Epidermal melanocyte (primary cell): ENCODE data around the gene ALOX15.
"Not testable (repeated sequence)": the region's sequence is repeated elsewhere in the genome, so short reads cannot be mapped to it uniquely, and the experiment has no call there.

Experiments used
- DNase-seq: peaks from one replicate; pipeline ENCODE4 v3.0.0; 2011; ENCODE audit warnings: low spot score; ENCODE audit not compliant: insufficient read length

ALOX15 gene

DNA sequence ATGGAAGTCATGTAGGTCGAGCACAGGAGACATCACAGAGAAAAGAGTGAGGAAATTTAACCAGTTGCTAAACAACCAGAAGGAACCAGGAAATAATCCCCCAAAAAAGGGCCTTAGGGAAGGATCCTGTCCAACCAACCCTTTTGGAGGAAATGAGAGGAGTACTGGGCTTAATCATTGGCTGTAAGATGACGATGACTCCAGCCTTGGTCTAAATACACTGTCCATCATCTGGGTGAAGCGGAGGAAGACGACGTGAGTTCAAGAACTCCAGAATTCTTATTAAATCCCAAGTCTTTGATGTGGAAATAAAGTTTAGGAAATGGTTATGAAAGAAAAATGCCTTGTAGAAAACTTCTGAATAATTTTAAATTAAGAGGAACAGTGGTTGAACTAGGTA, 11.5 kb upstream of the ALOX15 start:
- DNase-seq = no peak

- no peak for DNase-seq
These were observed 7.3 kb upstream of the ALOX15 start for GRCh38 chr17:4648741-4649140.

GRCh38 chr17:4645642-4646041, 4.2 kb upstream of the ALOX15 start:
- DNase-seq = no peak

GRCh38 chr17:4643676-4644075, 2.2 kb upstream of the ALOX15 start:
- no peak for DNase-seq

DNA sequence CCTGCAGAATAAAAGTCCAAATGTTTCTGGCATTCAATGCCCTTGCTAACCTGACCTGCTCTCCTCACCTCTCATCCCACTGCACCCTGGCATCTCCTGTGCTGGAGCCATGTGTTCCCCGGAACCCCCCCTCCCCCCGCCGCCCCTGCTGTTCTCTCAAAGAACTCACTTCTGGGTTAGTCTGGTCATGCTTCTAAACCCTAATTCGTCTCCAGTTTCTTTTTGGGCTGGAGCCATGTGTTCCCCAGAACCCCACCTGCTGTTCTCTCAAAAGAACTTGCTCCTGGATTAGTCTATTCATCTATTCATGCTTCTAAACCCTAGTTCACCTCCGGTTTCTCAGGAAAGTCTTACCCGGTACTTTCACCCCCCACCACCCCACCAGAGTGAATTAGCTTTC, 808 bp upstream of the ALOX15 start:
- no peak for DNase-seq

- not testable (repeated sequence) for DNase-seq
These were observed 799 bp downstream of the ALOX15 start for GRCh38 chr17:4640569-4641188.

GRCh38 chr17:4639301-4640059, 2.0 kb downstream of the ALOX15 start:
- not testable (repeated sequence) for DNase-seq

- not testable (repeated sequence) for DNase-seq
These were observed 2.7 kb downstream of the ALOX15 start for GRCh38 chr17:4638766-4639165.

- DNase-seq = no peak
These were observed 4.9 kb downstream of the ALOX15 start for GRCh38 chr17:4636474-4637100.

DNA sequence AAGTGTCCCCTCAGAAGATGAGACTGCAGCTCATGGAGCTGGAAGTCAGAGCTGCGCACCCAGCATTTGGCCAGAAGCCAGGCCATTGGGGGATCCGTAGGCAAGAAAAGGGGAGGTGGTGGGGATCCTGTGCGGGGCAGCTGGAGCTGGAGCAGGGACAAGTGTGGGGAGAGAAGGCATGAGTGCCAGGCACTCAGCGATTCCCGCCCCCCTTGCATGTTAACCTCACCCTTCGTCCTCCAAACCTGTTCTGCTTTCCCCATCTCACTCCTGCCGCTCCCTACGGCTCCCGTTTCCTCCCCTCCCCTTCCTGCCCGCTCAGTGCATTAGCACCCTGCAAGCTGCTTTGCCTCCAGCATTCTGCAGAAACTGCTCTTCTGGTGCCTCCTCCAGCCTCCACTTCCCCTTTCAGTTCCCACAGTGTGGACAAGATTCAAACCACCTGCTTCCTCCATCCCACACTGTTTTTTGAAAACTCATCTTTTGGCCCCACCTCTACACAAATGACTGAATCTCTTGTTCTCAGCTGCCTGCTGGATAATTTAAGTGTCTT, 5.6 kb downstream of the ALOX15 start:
- DNase-seq = no peak

- no peak for DNase-seq
These were observed 6.5 kb downstream of the ALOX15 start for GRCh38 chr17:4634976-4635375.

- DNase-seq = no peak
These were observed 7.8 kb downstream of the ALOX15 start for GRCh38 chr17:4633643-4634042.

GRCh38 chr17:4632581-4632920, 8.9 kb downstream of the ALOX15 start:
- no peak for DNase-seq

- no peak for DNase-seq
These were observed 9.5 kb downstream of the ALOX15 start for GRCh38 chr17:4631836-4632580.

- DNase-seq = no peak
These were observed 10.0 kb downstream of the ALOX15 start for GRCh38 chr17:4631431-4631830.

DNA sequence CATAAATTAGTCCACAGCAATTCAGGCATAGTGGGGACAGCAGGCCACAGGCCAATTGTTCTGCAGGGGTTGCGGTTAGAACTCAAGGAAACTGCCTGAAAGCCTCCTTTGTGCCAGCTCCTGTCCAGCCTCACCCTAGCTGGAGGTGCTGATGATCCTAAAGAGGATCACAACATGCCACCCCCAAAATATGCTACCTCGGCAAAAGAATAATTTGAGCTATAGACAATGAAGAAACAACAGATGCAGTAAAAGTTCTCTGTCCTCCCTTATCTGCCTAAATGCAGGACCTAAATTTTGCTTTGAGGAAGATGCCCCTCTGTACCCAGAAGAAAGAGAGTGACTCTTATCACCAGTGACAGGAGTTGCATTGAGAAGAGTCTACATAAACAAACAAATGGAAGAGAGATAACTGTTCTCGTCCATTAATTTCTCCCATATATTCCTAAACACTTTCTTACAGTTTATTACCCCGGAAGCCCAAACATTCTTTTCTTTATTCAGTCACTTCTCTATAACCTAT, 14.7 kb downstream of the ALOX15 start:
- DNase-seq = no peak

- no peak for DNase-seq
These were observed 16.3 kb downstream of the ALOX15 start for GRCh38 chr17:4625181-4625617.

GRCh38 chr17:4624451-4624911, 17.0 kb downstream of the ALOX15 start:
- DNase-seq = not testable (repeated sequence)

- DNase-seq = no peak
These were observed 18.2 kb downstream of the ALOX15 start for GRCh38 chr17:4623249-4623648.

DNA sequence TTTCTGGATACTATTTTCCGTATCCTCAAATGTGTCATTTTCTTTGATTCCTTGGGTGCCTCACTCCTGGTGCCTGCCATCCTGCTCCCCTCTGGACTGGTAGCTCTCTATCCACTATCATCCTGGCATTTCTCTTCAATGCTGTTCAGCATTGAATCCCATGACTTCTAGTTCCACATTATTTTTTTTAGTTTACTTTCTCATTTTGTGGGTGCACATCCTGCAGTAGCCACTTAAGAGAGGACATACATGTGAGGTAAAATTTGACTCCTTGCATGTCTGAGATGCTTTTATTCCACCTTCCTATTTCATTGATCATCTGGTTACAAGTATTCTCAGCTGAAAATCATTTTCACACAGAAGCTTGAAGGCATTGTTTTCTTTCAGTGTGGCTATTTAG, 19.1 kb downstream of the ALOX15 start:
- no peak for DNase-seq

GRCh38 chr17:4620531-4621101, 20.9 kb downstream of the ALOX15 start:
- no peak for DNase-seq
